ENCODE results near the gene ZRSR2.
"Not testable (repeated sequence)": the region's sequence is repeated elsewhere in the genome, so short reads cannot be mapped to it uniquely, and the experiment has no call there.

ZRSR2 gene

GRCh38 chrX:15789979-15790768 is at the start of gene ZRSR2:
ZRSR2 (plus strand) TSS chrX:15790484; CDS start chrX:15790496, 12 bp downstream.
- no peak for FAIRE-seq
- peak; percentile 69 for DNase-seq (ENCODE audit: low spot score)

DNA sequence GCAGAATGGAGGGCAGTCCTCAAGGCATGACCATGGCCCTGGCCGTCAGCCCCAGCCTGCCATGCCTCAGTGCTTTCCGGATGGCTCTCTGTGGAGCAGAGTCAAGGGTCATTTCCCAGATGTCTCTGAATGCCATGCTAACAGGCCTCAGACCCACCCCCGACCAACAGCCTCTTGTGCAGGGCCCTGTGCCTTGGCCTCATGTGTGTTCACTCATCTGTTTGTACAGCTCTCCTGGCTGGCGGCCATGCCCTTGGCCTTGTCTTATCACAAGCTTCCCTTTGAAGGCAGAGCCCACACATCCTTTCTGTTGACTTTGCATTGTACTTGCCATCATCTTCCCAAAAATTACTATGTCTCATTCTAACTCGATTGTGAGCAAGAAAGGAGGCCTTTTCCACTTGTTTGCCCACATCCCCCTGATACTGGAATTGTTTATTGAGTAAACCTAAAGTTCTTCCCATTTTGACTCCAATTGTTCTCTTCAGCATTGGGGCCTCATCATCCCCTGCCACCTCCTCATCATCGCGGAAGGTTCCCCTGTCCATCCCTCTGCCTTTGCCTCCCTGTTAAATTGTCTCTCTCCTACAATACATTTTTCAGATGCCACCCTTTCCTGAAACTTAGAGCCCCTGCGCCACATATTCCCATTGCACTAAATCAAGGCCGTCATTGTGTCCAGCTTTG is 46.0 kb upstream of the ZRSR2 start:
- FAIRE-seq, result no peak

GRCh38 chrX:15745179-15745578 is 45.1 kb upstream of the ZRSR2 start:
- DNase-seq (ENCODE audit: low spot score), result no peak
- no peak for FAIRE-seq

More for the DNA sequence above, 46.0 kb upstream of the ZRSR2 start:
- no peak for DNase-seq (ENCODE audit: low spot score)

GRCh38 chrX:15746651-15747050 is 43.6 kb upstream of the ZRSR2 start:
- DNase-seq (ENCODE audit: low spot score); FAIRE-seq: not testable (repeated sequence)

DNA sequence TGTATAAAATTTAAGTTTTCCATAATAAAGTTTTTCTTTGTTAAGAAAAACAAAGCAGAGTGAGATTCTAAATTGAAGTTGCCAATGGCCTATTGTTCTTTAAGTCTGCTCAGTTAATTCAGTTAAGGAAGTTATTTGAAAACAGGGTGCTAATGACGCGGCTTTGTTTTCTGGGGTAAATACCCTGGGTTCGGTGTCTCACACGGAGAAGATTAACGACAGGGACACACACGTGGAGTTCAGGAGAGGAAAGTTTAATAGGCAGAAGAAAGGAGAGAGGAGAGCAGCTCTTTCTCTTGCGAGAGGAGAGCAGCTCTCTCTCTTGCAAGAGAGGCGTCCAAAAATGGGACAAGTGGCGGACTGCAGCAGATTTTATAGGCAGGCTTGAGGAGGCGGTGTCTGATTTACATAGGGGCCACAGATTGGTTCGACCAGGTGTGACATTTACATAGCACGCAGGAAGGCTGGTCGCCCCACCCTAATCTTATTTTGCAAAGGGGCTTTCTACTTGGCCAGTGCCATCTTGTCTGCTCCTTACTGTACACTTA is 42.6 kb upstream of the ZRSR2 start:
- no peak for DNase-seq (ENCODE audit: low spot score)
- no peak for FAIRE-seq

- DNase-seq (ENCODE audit: low spot score), result no peak
- no peak for FAIRE-seq
Observed at GRCh38 chrX:15748841-15749240, 41.4 kb upstream of the ZRSR2 start.

DNA sequence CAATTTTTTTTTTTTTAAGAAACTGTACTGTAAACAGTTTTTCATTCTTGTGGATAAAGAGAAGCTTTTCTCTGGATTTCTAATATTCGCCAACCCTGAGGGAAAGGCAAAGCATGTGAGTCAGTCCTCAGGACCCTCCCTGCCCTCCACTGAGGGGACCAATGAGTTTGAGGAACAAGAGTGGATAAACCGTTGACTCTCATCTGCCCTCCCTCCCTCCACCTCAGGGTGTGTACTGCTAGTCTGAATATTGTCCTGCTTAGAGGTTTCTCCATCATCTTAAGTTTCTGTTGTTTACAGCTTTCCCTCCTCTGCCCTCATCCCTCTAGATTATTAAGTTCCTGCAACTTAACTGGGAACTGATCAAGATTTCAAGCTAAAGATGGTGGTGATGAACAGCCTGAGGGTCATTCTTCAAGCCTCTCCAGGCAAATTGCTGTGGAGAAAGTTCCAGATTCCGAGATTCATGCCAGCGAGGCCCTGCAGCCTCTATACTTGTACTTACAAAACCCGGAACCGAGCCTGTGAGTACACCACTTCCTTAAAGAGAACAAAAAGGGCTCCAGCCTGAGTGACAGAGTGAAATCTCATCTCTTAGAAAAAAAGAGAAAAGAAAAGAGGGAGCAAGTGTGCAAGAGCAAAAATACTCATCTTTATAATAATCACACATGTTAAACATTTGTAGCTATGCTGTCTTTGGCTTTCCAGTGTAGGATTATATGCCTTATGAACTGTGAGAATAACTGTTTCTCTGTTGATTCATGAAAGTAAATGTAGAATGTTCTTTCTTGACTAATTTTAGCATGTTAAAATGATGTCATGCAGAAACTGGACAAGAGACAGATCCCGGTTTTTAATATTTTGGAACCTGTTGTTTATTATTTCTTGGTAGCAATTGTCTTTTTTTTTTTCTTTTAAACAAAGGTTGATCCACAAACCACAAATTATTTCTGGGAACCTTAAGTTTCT is 40.4 kb upstream of the ZRSR2 start:
- DNase-seq (ENCODE audit: low spot score) (no peak), FAIRE-seq (no peak)

- DNase-seq (ENCODE audit: low spot score) (no peak), FAIRE-seq (no peak)
Observed at GRCh38 chrX:15750611-15751154, 39.6 kb upstream of the ZRSR2 start.

DNA sequence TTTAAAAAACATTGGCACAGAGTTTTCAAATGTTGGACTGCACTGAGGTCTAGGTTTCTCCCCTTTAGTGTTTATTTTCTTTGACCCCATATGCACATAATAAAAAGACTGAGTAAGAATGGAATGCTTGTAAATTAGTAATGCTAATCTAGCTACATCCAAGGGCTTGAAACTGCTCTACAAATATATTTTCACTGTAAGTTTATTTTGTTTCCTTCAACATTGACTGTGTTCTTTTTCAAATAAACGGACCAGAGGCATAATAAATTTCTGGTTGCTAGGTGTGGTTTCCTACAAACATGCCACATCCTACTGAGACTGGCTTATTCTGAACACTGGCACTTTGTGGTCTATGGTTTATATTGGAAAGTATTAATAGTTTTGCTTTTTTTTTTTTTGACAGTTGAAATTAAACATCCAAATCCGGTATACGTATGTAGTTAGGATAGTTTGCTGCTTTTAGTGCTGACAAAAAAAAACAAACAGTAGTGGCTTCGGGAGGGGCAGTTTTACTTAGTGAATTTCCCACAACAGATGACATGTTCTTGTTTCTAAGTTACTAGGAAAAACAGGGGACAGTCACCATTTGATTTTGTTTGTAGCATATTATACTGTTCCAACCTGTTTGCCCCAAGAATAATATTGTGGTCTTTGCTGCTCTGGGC is 39.0 kb upstream of the ZRSR2 start:
- no peak for DNase-seq (ENCODE audit: low spot score)
- no peak for FAIRE-seq

GRCh38 chrX:15755091-15755490 is 35.2 kb upstream of the ZRSR2 start:
- DNase-seq (ENCODE audit: low spot score), result no peak
- FAIRE-seq, result no peak

DNA sequence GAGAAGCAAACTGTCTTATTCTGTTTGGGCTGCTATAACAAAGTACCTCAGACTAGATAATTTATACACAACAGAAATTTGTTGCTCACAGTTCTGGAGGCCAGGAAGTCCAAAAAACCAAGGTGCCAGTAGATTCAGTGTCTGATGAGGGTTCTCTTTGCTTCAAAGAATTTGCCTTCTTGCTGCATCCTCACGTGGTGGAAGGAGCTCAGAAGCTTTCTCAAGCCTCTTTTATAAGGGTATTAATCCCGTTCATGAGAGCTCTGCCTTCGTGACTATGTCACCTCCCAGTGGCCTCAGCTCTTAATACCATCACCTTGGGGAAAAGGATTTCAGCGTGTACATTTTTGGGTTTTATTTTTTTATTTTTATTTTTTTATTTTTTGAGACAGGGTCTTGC is 32.1 kb upstream of the ZRSR2 start:
- no peak for FAIRE-seq
- no peak for DNase-seq (ENCODE audit: low spot score)

- not testable (repeated sequence) for FAIRE-seq
Observed at GRCh38 chrX:15759886-15760285, 30.4 kb upstream of the ZRSR2 start.

GRCh38 chrX:15761564-15762191 is 28.6 kb upstream of the ZRSR2 start:
- DNase-seq (ENCODE audit: low spot score), result peak; percentile 6
- FAIRE-seq, result no peak

More at GRCh38 chrX:15759886-15760285, 30.4 kb upstream of the ZRSR2 start:
- DNase-seq (ENCODE audit: low spot score), result not testable (repeated sequence)

GRCh38 chrX:15769300-15769954 is 20.9 kb upstream of the ZRSR2 start:
- FAIRE-seq (no peak), DNase-seq (ENCODE audit: low spot score) (no peak)

DNA sequence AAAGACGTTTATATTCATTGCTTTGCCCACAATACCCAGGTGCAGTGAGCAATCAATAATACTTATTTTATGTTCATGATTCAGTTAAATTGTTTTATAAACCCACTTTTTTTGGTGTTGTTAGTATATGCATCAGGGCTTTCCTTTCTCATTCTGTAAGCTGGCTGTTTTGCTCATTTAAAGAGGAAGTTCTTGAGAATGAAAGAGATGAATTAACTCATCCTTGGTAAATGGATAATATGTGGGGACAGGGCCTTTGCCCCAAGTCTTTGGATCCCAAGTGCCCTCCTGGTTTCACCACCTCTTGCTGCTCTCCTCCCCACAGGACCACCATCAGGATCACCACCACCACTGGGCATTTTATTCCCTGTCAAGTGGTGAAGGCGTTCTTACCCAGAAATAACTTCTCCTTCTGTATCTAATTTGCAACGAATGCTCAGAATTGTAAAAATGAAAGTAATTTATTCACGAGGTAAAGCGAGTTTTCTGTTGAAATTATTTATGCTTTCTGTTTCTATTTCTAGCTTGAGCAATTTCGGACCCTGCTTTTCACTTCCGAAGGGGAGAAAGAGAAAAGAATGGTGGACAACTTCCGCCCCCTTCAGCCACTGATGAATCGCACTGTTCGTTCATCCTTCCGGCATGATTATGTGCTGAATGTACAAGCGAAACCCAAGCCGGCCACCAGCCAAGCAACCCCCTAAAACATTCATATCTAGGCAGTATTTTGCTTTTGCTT is 8.2 kb upstream of the ZRSR2 start:
- DNase-seq (ENCODE audit: low spot score) (no peak), FAIRE-seq (no peak)

- no peak for FAIRE-seq
- no peak for DNase-seq (ENCODE audit: low spot score)
Observed at GRCh38 chrX:15785176-15785750, 5.0 kb upstream of the ZRSR2 start.

- FAIRE-seq (no peak), DNase-seq (ENCODE audit: low spot score) (no peak)
Observed at GRCh38 chrX:15786915-15787314, 3.4 kb upstream of the ZRSR2 start.

DNA sequence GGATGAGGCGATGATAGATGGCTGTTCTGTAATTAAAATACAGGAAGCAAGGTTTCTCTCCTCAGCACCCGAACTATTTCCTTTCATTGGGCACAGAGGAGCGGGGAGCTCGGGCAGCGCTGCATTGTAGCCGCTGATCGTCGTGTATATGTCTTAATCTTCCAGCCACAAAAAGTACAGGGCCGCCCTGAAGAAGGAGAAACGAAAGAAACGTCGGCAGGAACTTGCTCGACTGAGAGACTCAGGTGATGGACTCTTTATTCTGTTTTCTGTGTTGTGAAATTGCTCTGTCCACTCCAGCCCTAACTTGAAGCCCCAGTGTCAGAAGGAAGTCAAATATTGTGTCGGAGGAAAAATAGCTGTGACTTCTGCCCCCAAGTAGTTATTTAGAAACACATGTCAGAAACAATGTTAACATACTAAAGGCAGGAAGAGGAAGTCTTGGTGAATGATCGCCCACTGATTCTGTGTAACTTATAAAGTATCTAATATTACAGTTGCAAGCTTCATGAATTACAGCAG is 546 bp downstream of the ZRSR2 start:
- FAIRE-seq (no peak), DNase-seq (ENCODE audit: low spot score) (no peak)

Measured in urothelium cell line (cell line).